CD14-positive monocyte (primary cell): ENCODE results near the gene DMXL2. TPM values are rescaled to one million over a fixed set of nuclear protein-coding genes. Genes with fewer than 3 reads are reported as not detected.
"Not testable (repeated sequence)": the region's sequence is repeated elsewhere in the genome, so short reads cannot be mapped to it uniquely, and the experiment has no call there.

Source experiments
- DNase-seq, 3 donors: peaks; one replicate each; pipeline ENCODE4 v3.0.0-alpha.2; 2011 to 2022
- H2AFZ ChIP-seq: 2 replicates; pipeline ENCODE4 v1.6.0; 2012; ENCODE audit warnings: mild to moderate bottlenecking, low read depth, low read length, inconsistent platforms; ENCODE audit not compliant: insufficient read depth, poor library complexity, severe bottlenecking
- H3K27ac ChIP-seq, 2 donors: 1 replicate in 1 of 2; 2 replicates in 1 of 2; pipeline ENCODE4 v1.5.1; 2012 to 2013; ENCODE audit warnings: low read length in 2 of 2, control low read depth in 1 of 2, inconsistent platforms in 1 of 2, low read depth in 1 of 2, mild to moderate bottlenecking in 1 of 2
- H3K27me3 ChIP-seq, 2 donors: one replicate each; pipeline versions ENCODE4 v1.6.0 to v1.6.1; 2011 to 2013; ENCODE audit warnings: low read length in 2 of 2; ENCODE audit not compliant: control insufficient read depth in 2 of 2, insufficient read depth in 2 of 2
- H3K36me3 ChIP-seq, 2 donors: replicated peaks in 1 of 2; 1 replicate in 1 of 2; 2 replicates in 1 of 2; pipeline versions ENCODE4 v1.5.1 to v1.6.1; 2012 to 2013; ENCODE audit warnings: low read length in 2 of 2, control low read depth in 1 of 2, inconsistent platforms in 1 of 2, mild to moderate bottlenecking in 1 of 2; ENCODE audit not compliant: insufficient read depth in 2 of 2, control insufficient read depth in 1 of 2
- H3K4me1 ChIP-seq, 2 donors: 1 replicate in 1 of 2; 2 replicates in 1 of 2; pipeline versions ENCODE4 v1.5.1 to v1.6.1; 2012 to 2013; ENCODE audit warnings: low read length in 2 of 2, control low read depth in 1 of 2, inconsistent platforms in 1 of 2, mild to moderate bottlenecking in 1 of 2, moderate library complexity in 1 of 2; ENCODE audit not compliant: insufficient read depth in 2 of 2, control insufficient read depth in 1 of 2
- H3K4me2 ChIP-seq: replicated peaks from 2 replicates; pipeline ENCODE3; 2012; ENCODE audit warnings: low read length, moderate library complexity, mild to moderate bottlenecking; ENCODE audit not compliant: poor library complexity, severe bottlenecking; ENCODE audit errors: extremely low read depth
- H3K4me3 ChIP-seq, 3 experiments: fragments of 200-600 bp in 1 of 3; sonication (generic) in 1 of 3; replicated peaks in 1 of 3; 1 replicate in 2 of 3; 2 replicates in 1 of 3; pipeline ENCODE4 v1.5.1; 2011 to 2013; ENCODE audit warnings: low read length in 3 of 3, mild to moderate bottlenecking in 3 of 3, control low read depth in 2 of 3, low read depth in 2 of 3, inconsistent platforms in 1 of 3, moderate library complexity in 1 of 3
- H3K79me2 ChIP-seq: 2 replicates; pipeline ENCODE4 v1.6.0; 2012; ENCODE audit warnings: mild to moderate bottlenecking, control low read depth, inconsistent platforms, low read length, moderate library complexity; ENCODE audit not compliant: insufficient read depth
- H3K9ac ChIP-seq: 2 replicates; pipeline ENCODE4 v1.6.0; 2017; ENCODE audit warnings: low read length, mild to moderate bottlenecking; ENCODE audit not compliant: insufficient read depth, poor library complexity, severe bottlenecking
- H3K9me3 ChIP-seq, 2 donors: replicated peaks in 1 of 2; 1 replicate in 1 of 2; 2 replicates in 1 of 2; pipeline versions ENCODE4 v1.5.1 to v1.6.1; 2012 to 2013; ENCODE audit warnings: low read length in 2 of 2, control low read depth in 1 of 2; ENCODE audit not compliant: control insufficient read depth in 1 of 2, insufficient read depth in 1 of 2
- H4K20me1 ChIP-seq: 2 replicates; pipeline ENCODE4 v1.6.0; 2012; ENCODE audit warnings: mild to moderate bottlenecking, low read length, control low read depth, moderate library complexity; ENCODE audit not compliant: insufficient read depth
- H3K27ac Mint-ChIP-seq, 7 donors: one replicate each; pipeline ENCODE4 v1.8.0; 2020; ENCODE audit warnings: mild to moderate bottlenecking in 7 of 7, mixed read lengths in 7 of 7, moderate library complexity in 6 of 7, inconsistent platforms in 2 of 7
- H3K27me3 Mint-ChIP-seq, 3 donors: one replicate each; pipeline ENCODE4 v1.8.0; 2021 to 2022; ENCODE audit warnings: low read depth in 3 of 3, mild to moderate bottlenecking in 3 of 3, mixed read lengths in 3 of 3, moderate library complexity in 3 of 3, inconsistent platforms in 1 of 3
- H3K36me3 Mint-ChIP-seq, 2 donors: one replicate each; pipeline ENCODE4 v1.8.0; 2020; ENCODE audit warnings: mixed read lengths in 2 of 2, inconsistent platforms in 1 of 2, mild to moderate bottlenecking in 1 of 2
- H3K4me1 Mint-ChIP-seq: one replicate; pipeline ENCODE4 v1.8.0; 2020; ENCODE audit warnings: mild to moderate bottlenecking, mixed read lengths
- H3K4me3 Mint-ChIP-seq, 2 donors: one replicate each; pipeline ENCODE4 v1.8.0; 2020; ENCODE audit warnings: mild to moderate bottlenecking in 2 of 2, mixed read lengths in 2 of 2, moderate library complexity in 1 of 2
- H3K9me3 Mint-ChIP-seq, 7 donors: one replicate each; pipeline ENCODE4 v1.8.0; 2020 to 2022; ENCODE audit warnings: mixed read lengths in 7 of 7, mild to moderate bottlenecking in 6 of 7, moderate library complexity in 6 of 7, inconsistent platforms in 2 of 7
- WGBS: methylation state at CpG from one replicate; pipeline ENCODE4 v1.1.5; 2013; ENCODE audit warnings: missing lambda C conversion rate; ENCODE audit not compliant: insufficient coverage; 5-methylcytosine and 5-hydroxymethylcytosine counted together
- intact Hi-C, 2 donors: fragments of 100-400 bp; cut with micrococcal nuclease; formaldehyde crosslinking; loops; one replicate each; pipeline versions ENCODE4 v1.15.0 to v1.15.1; 2023
- polyA plus RNA-seq, 3 donors: library from polyadenylated mRNA; depleted of rRNA in 1 of 3; unstranded in 2 of 3; stranded (reverse) in 1 of 3; fragments of 300-500 nt in 2 of 3; fragments of >200 nt in 1 of 3; fragmentation: Illumina TruSeq in 2 of 3; gene quantifications; 1 replicate in 2 of 3; 2 replicates in 1 of 3; pipeline ENCODE4 v1.2.3, GENCODE V29; 2012 to 2021
- TF ChIP-seq, protein P1 (sequence below): fragments of 200-600 bp; IDR thresholded peaks from one replicate; pipeline ENCODE4 v1.8.0; 2022; ENCODE audit warnings: antibody characterized with exemption, mild to moderate bottlenecking

The DMXL2 gene
- polyA plus RNA-seq, 3 donors: 29.1 to 449 (median 45.5) TPM

DNA sequence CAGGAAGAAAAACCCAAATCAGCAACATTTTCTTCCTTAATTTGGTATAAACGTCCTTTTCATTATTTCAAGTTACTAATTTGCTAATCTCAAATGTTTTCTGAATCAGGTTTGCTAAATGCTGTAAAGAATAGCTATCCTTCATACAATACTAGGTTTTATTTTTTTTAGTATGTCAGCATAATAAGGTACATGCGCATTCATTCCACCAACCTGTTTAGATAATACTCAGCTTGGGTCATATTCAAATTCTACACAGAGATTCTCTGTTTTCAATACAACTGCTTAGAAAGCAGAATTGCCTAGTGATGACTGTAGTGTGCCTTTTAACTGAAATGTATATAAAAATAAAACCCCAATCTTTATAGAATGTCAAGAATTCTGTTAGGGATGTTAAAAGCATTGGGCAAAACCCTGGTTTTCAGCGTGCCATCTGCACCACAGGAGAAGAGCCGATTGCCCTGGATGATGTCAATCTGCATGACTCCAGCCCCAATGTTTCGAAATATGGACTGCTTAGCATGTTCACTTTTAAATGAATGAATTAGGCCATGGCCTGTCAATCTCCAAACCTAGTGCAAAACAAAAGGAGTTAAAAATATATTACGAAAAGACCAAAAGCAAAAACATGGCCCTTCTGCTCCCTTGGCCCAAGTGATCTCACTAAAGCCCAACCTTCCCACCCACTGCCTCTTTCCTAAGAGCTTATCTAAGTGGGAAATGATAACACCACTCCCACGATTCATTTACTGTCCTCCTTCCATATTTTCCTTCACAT, 173.8 kb downstream of the DMXL2 start:
- no peaks in the 10 kb centered on the region for H3K27me3 ChIP-seq
- no peak overlapping the region for H3K9ac ChIP-seq
- H3K4me3 Mint-ChIP-seq: no peak overlapping the region
- H3K4me2 ChIP-seq: no peak overlapping the region
- no peaks in the 10 kb centered on the region for H3K79me2 ChIP-seq
- TF ChIP-seq, protein P1, sequence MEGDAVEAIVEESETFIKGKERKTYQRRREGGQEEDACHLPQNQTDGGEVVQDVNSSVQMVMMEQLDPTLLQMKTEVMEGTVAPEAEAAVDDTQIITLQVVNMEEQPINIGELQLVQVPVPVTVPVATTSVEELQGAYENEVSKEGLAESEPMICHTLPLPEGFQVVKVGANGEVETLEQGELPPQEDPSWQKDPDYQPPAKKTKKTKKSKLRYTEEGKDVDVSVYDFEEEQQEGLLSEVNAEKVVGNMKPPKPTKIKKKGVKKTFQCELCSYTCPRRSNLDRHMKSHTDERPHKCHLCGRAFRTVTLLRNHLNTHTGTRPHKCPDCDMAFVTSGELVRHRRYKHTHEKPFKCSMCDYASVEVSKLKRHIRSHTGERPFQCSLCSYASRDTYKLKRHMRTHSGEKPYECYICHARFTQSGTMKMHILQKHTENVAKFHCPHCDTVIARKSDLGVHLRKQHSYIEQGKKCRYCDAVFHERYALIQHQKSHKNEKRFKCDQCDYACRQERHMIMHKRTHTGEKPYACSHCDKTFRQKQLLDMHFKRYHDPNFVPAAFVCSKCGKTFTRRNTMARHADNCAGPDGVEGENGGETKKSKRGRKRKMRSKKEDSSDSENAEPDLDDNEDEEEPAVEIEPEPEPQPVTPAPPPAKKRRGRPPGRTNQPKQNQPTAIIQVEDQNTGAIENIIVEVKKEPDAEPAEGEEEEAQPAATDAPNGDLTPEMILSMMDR: no peak
- no peaks in the 10 kb centered on the region for H3K4me1 ChIP-seq
- no peak overlapping the region for H2AFZ ChIP-seq
- intact Hi-C loops: no loop called here
- 78% methylated on average over 3 of the region's 7 CpGs for WGBS
- H3K27ac ChIP-seq: no peak overlapping the region
- H3K4me1 Mint-ChIP-seq: no peaks in the 10 kb centered on the region
- H3K36me3 Mint-ChIP-seq: peaks cover 89 to 92% of the 10 kb centered on the region in 2 donors
- no peaks in the 10 kb centered on the region for H3K27me3 Mint-ChIP-seq
- H3K9me3 Mint-ChIP-seq: peaks cover 0 to 4% (median 0%) of the 10 kb centered on the region in 7 donors
- peaks cover 87 to 95% of the 10 kb centered on the region in 2 donors for H3K36me3 ChIP-seq
- no peak overlapping the region for H3K4me3 ChIP-seq
- H3K27ac Mint-ChIP-seq: no peak overlapping the region
- no peaks in the 10 kb centered on the region for H3K9me3 ChIP-seq
- no peak for DNase-seq
- peaks cover 56% of the 10 kb centered on the region for H4K20me1 ChIP-seq

DNA sequence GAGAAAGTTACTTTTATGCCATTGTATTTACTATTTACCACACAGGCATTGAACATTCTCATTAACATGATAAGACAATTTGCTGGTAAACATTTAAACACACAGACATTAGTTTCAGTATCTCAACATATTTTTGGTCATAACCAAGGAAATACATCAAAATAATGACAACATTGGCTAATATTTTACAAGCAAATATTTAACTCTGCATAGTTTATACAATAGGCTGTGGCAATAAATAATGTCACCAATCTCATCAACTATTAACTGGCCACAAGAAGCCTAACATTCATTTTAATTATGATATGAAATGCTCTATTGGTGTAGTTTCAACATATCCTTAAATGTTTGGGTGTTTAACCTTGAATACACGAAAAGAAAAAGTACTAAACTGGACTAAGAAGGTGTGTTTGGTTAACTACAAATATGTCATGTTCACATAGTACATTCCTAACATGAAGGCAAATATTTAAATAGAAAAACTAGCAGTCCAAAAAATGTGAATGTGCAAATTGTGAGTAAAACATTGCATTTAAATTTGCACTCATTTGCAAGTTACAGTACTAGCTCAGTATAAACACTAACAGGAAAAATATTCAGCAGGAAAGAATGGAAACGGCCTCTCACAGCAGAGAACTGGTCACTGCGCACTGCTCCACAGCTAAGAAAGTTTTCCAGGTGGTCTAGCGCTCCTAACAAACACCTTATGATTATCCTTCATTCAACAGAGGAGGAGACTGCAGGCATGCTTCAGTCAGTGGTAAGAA, 174.5 kb downstream of the DMXL2 start:
- Histone ChIP-seq H2AFZ (no peak overlapping the region), H4K20me1 (peaks cover 56% of the 10 kb centered on the region), H3K4me2 (no peak overlapping the region), H3K9ac (no peak overlapping the region), H3K4me1 (no peaks in the 10 kb centered on the region), H3K36me3 (peaks cover 80 to 87% of the 10 kb centered on the region in 2 donors), H3K9me3 (no peaks in the 10 kb centered on the region), H3K4me3 (no peak overlapping the region), H3K27ac (no peak overlapping the region), H3K79me2 (no peaks in the 10 kb centered on the region), H3K27me3 (no peaks in the 10 kb centered on the region)
- H3K27ac Mint-ChIP-seq: no peak overlapping the region
- WGBS: no CpG with 5 or more reads among the region's 4 CpGs
- H3K36me3 Mint-ChIP-seq: peaks cover 83 to 84% of the 10 kb centered on the region in 2 donors
- no peak for DNase-seq
- H3K4me3 Mint-ChIP-seq: no peak overlapping the region
- no peaks in the 10 kb centered on the region for H3K4me1 Mint-ChIP-seq
- intact Hi-C loops: no loop called here
- TF ChIP-seq, protein P1: no peak
- no peaks in the 10 kb centered on the region for H3K27me3 Mint-ChIP-seq
- H3K9me3 Mint-ChIP-seq: peaks cover 0 to 4% (median 0%) of the 10 kb centered on the region in 7 donors

DNA sequence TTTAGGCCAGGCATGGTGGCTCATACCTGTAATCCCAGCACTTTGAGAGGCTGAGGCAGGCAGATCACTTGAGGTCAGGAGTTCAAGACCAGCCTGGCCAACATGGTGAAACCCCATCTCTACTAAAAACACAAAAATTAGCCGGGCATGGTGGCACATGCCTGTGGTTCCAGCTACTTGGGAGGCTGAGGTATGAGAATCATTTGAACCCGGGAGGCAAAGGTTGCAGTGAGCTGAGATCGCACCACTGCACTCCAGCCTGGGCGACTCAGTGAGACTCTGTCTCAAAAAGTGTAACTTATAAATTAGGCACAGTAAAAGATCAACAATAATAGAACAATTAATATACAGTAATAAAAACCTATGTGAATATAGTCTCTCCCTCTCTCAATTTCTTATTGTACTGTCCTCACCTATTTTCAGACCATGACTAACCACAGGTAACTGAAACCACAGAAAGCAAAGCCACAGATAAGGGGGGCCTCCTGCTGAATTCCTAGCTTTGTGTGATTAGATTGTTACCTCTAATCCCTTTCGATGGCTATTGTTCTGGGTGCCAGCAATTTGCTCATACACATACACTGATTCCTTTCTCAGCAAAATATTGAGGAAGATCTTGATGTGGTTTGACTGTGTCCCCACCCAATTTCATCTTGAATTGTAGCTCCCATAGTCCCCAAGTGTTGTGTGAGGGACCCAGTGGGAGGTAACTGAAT, 176.4 kb downstream of the DMXL2 start:
- H3K4me3 Mint-ChIP-seq, H3K4me1 ChIP-seq, H3K27me3 ChIP-seq, H3K9me3 Mint-ChIP-seq, H2AFZ ChIP-seq, H3K27ac Mint-ChIP-seq, H3K4me1 Mint-ChIP-seq, H3K27me3 Mint-ChIP-seq, H3K27ac ChIP-seq, H3K4me3 ChIP-seq, H3K79me2 ChIP-seq, H3K9me3 ChIP-seq, H3K9ac ChIP-seq, H3K4me2 ChIP-seq, intact Hi-C loops, DNase-seq: not testable (repeated sequence)
- H3K36me3 ChIP-seq: peaks cover 61 to 68% of the 10 kb centered on the region in 2 donors
- no CpG with 5 or more reads among the region's 5 CpGs for WGBS
- peaks cover 65% of the 10 kb centered on the region in 2 donors for H3K36me3 Mint-ChIP-seq
- peaks cover 40% of the 10 kb centered on the region for H4K20me1 ChIP-seq
